RWPE2 (cell line): ENCODE results near the gene RASGRF1.
"Not testable (repeated sequence)": the region's sequence is repeated elsewhere in the genome, so short reads cannot be mapped to it uniquely, and the experiment has no call there.

Experiments used
- ATAC-seq: fragments of 200-7000 bp; cut with Tn5 transposase; 3 replicates; pipeline ENCODE4 v1.9.1; 2021; ENCODE audit warnings: low read depth
- DNase-seq: peaks from one replicate; pipeline ENCODE4 v3.0.0-alpha.2; 2020; ENCODE audit warnings: low spot score
- H3K27ac ChIP-seq: fragments of 450-650 bp; 2 replicates; pipeline ENCODE4 v1.5.1; 2017; ENCODE audit warnings: mild to moderate bottlenecking; ENCODE audit not compliant: poor library complexity, severe bottlenecking
- H3K27me3 ChIP-seq: fragments of 250-450 bp; sonication (Bioruptor Pico); 2 replicates; pipeline ENCODE4 v1.5.1; 2021; ENCODE audit warnings: mild to moderate bottlenecking, moderate library complexity; ENCODE audit not compliant: insufficient read depth, poor library complexity, severe bottlenecking
- H3K36me3 ChIP-seq: fragments of 250-450 bp; sonication (Bioruptor Pico); 2 replicates; pipeline ENCODE4 v1.5.1; 2020; ENCODE audit warnings: low read depth, mild to moderate bottlenecking, moderate library complexity
- H3K4me1 ChIP-seq: fragments of 250-450 bp; sonication (Bioruptor Pico); 2 replicates; pipeline ENCODE4 v1.5.1; 2021; ENCODE audit warnings: mild to moderate bottlenecking, moderate library complexity; ENCODE audit not compliant: insufficient read depth, poor library complexity, severe bottlenecking
- H3K4me3 ChIP-seq: fragments of 250-450 bp; sonication (Bioruptor Pico); 2 replicates; pipeline ENCODE4 v1.5.1; 2021; ENCODE audit warnings: mild to moderate bottlenecking, moderate library complexity; ENCODE audit not compliant: severe bottlenecking
- H3K9me3 ChIP-seq: fragments of 250-450 bp; sonication (Bioruptor Pico); 2 replicates; pipeline ENCODE4 v1.5.1; 2021; ENCODE audit warnings: mild to moderate bottlenecking, moderate library complexity; ENCODE audit not compliant: severe bottlenecking
- CTCF ChIP-seq: fragments of 450-650 bp; IDR thresholded peaks from one replicate; pipeline ENCODE4 v1.5.1; 2017; ENCODE audit warnings: mild to moderate bottlenecking, moderate library complexity; ENCODE audit not compliant: poor library complexity, severe bottlenecking

Gene RASGRF1

GRCh38 chr15:78929536-78930264, 160.9 kb downstream of the RASGRF1 start:
- ATAC-seq, result no peak
- no peaks in the 10 kb centered on the region for H3K27me3 ChIP-seq
- H3K27ac ChIP-seq, result peak overlapping the region; percentile 63
- no peak overlapping the region for H3K4me3 ChIP-seq
- H3K4me1 ChIP-seq, result peaks cover 13% of the 10 kb centered on the region
- DNase-seq, result no peak
- no peaks in the 10 kb centered on the region for H3K36me3 ChIP-seq
- no peak for TF ChIP-seq CTCF
- H3K9me3 ChIP-seq, result no peaks in the 10 kb centered on the region

- Histone ChIP-seq H3K4me3 (no peak overlapping the region), H3K27me3 (no peaks in the 10 kb centered on the region), H3K36me3 (peaks cover under 1% of the 10 kb centered on the region; the same call in 1 of the 2 replicates), H3K27ac (no peak overlapping the region), H3K4me1 (peaks cover 13% of the 10 kb centered on the region), H3K9me3 (no peaks in the 10 kb centered on the region)
- ATAC-seq (no peak), DNase-seq (no peak)
- no peak for TF ChIP-seq CTCF
Observed at GRCh38 chr15:78928616-78929093, 161.9 kb downstream of the RASGRF1 start.

GRCh38 chr15:78928176-78928575, 162.4 kb downstream of the RASGRF1 start:
- ATAC-seq, H3K9me3 ChIP-seq: not testable (repeated sequence)

GRCh38 chr15:78927077-78927790, 163.3 kb downstream of the RASGRF1 start:
- Histone ChIP-seq H3K27ac (no peak overlapping the region), H3K36me3 (peaks cover 14% of the 10 kb centered on the region), H3K27me3 (no peaks in the 10 kb centered on the region), H3K4me3 (no peak overlapping the region), H3K9me3 (no peaks in the 10 kb centered on the region), H3K4me1 (peaks cover 13% of the 10 kb centered on the region)
- DNase-seq, result no peak
- no peak for ATAC-seq
- no peak for TF ChIP-seq CTCF

More at GRCh38 chr15:78928176-78928575, 162.4 kb downstream of the RASGRF1 start:
- not testable (repeated sequence) for DNase-seq, H3K36me3 ChIP-seq, H3K27me3 ChIP-seq, H3K4me3 ChIP-seq, H3K27ac ChIP-seq
- peaks cover 13% of the 10 kb centered on the region for H3K4me1 ChIP-seq

- Histone ChIP-seq H3K4me3 (no peak overlapping the region), H3K27me3 (no peaks in the 10 kb centered on the region), H3K36me3 (peaks cover 23% of the 10 kb centered on the region), H3K9me3 (no peaks in the 10 kb centered on the region), H3K4me1 (peaks cover 9% of the 10 kb centered on the region), H3K27ac (no peak overlapping the region)
- DNase-seq (no peak), ATAC-seq (no peak)
- TF ChIP-seq CTCF, result no peak
Observed at GRCh38 chr15:78925956-78926743, 164.4 kb downstream of the RASGRF1 start.
